ENCODE data around the gene GALNTL6.

DNA sequence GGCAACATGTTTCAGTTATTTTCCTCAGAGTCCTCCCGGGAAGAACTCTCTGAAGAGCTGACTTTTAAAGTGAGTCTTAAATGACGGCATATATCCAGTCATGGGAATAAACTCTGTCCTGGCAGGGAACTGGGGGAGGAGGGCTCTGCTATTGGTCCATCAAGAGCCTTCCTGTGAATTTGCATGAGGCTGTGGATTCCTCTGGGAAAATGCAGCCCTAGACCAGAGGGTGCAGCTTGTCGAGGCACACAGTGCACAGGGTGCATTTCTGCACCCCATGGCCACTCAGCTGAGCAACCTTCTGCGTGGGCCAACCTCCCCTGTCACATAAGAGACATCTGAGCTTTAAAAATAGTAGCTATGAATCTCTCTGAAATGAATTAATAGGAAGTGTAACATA lies 360.0 kb downstream of the GALNTL6 start:
- TF ChIP-seq, protein P1, sequence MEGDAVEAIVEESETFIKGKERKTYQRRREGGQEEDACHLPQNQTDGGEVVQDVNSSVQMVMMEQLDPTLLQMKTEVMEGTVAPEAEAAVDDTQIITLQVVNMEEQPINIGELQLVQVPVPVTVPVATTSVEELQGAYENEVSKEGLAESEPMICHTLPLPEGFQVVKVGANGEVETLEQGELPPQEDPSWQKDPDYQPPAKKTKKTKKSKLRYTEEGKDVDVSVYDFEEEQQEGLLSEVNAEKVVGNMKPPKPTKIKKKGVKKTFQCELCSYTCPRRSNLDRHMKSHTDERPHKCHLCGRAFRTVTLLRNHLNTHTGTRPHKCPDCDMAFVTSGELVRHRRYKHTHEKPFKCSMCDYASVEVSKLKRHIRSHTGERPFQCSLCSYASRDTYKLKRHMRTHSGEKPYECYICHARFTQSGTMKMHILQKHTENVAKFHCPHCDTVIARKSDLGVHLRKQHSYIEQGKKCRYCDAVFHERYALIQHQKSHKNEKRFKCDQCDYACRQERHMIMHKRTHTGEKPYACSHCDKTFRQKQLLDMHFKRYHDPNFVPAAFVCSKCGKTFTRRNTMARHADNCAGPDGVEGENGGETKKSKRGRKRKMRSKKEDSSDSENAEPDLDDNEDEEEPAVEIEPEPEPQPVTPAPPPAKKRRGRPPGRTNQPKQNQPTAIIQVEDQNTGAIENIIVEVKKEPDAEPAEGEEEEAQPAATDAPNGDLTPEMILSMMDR (IDR thresholded peaks at IDR 0.05) = no peak
- no peak for TF ChIP-seq POLR2A (IDR thresholded peaks at IDR 0.05)

All from testis (tissue), 2 donors.